HepG2 (cell line): ENCODE results near the gene AHCTF1. TPM values are rescaled to one million over a fixed set of nuclear protein-coding genes. Genes with fewer than 3 reads are reported as not detected.

Experiments used
- ATAC-seq: fragments of 200-7000 bp; cut with Tn5 transposase; 3 replicates; pipeline ENCODE4 v1.9.1; 2020; ENCODE audit warnings: mild to moderate bottlenecking, moderate library complexity
- BruUV-seq: library from RNA; stranded (reverse); fragments of 400-500 nt; replicated peaks from 2 replicates; lab custom pipeline; 2021; lab: Mats Ljungman, UMichigan
- CTCF ChIA-PET: fragments of 300-600 bp; formaldehyde crosslinking; extraction: SDS; loops from one replicate; lab custom pipeline; 2021; ENCODE audit warnings: low total read pairs, inconsistent platforms, low intra/inter-chr PET ratio; lab: Yijun Ruan, JAX
- POLR2A ChIA-PET: fragments of 350-600 bp; sonication (Branson Sonifier 250); formaldehyde crosslinking; loops from one replicate; lab custom pipeline; 2020; ENCODE audit warnings: antibody characterized with exemption, inconsistent platforms; lab: Yijun Ruan, JAX
- DNase-seq: peaks from one replicate; pipeline ENCODE4 v3.0.0-alpha.2; 2015; ENCODE audit warnings: low spot score
- FAIRE-seq: peaks from 3 replicates; lab custom pipeline; 2011; peaks lifted over from hg19 to GRCh38; lab: Jason Lieb, UNC
- H2AFZ ChIP-seq: one replicate; pipeline ENCODE4 v1.6.1; 2011; ENCODE audit warnings: low read length, inconsistent platforms
- H3K27ac ChIP-seq: fragments of 300-600 bp; 3 replicates; pipeline ENCODE4 v1.8.0; 2011; ENCODE audit warnings: mixed run types, mild to moderate bottlenecking, mixed read lengths, low read length, inconsistent platforms; ENCODE audit not compliant: insufficient read depth; ENCODE audit errors: extremely low read length
- H3K27me3 ChIP-seq, 2 experiments: fragments of 200-600 bp in 1 of 2; 2 replicates in 1 of 2; 3 replicates in 1 of 2; pipeline versions ENCODE4 v1.6.0 to v1.8.0; 2011; ENCODE audit warnings: low read length in 2 of 2, mild to moderate bottlenecking in 2 of 2, moderate library complexity in 2 of 2, inconsistent platforms in 1 of 2; ENCODE audit not compliant: insufficient read depth in 2 of 2, control insufficient read depth in 1 of 2
- H3K36me3 ChIP-seq, 2 experiments: fragments of 200-600 bp in 1 of 2; replicated peaks in 1 of 2; 2 replicates in 1 of 2; 3 replicates in 1 of 2; pipeline versions ENCODE4 v1.5.1 to v1.8.0; 2011; ENCODE audit warnings: low read length in 2 of 2, inconsistent platforms in 1 of 2; ENCODE audit not compliant: insufficient read depth in 2 of 2, control insufficient read depth in 1 of 2
- H3K4me1 ChIP-seq: 2 replicates; pipeline ENCODE4 v1.5.1; 2012; ENCODE audit warnings: low read length, inconsistent platforms; ENCODE audit not compliant: insufficient read depth
- H3K4me2 ChIP-seq: 2 replicates; pipeline ENCODE4 v1.6.0; 2011; ENCODE audit warnings: low read depth, low read length, inconsistent platforms
- H3K4me3 ChIP-seq, 3 experiments: fragments of 200-600 bp in 1 of 3; sonication (generic), shearing (Covaris generic) in 1 of 3; replicated peaks in 1 of 3; 2 replicates each; pipeline ENCODE4 v1.5.1; 2011 to 2016; ENCODE audit warnings: low read length in 3 of 3, inconsistent platforms in 2 of 3, low read depth in 2 of 3, mild to moderate bottlenecking in 2 of 3, control low read depth in 1 of 3, mixed read lengths in 1 of 3; ENCODE audit not compliant: insufficient read depth in 1 of 3
- H3K79me2 ChIP-seq: one replicate; pipeline ENCODE4 v1.6.1; 2011; ENCODE audit warnings: low read length, inconsistent platforms; ENCODE audit not compliant: insufficient read depth
- H3K9ac ChIP-seq: 2 replicates; pipeline ENCODE4 v1.6.0; 2011; ENCODE audit warnings: mild to moderate bottlenecking, low read depth, low read length, inconsistent platforms; ENCODE audit not compliant: insufficient read depth
- H3K9me3 ChIP-seq: 2 replicates; pipeline ENCODE4 v1.5.1; 2012; ENCODE audit warnings: mild to moderate bottlenecking, low read length
- H4K20me1 ChIP-seq: 2 replicates; pipeline ENCODE4 v1.6.0; 2011; ENCODE audit warnings: inconsistent platforms, mild to moderate bottlenecking, low read length, moderate library complexity; ENCODE audit not compliant: insufficient read depth
- ETV5 ChIP-seq: IDR thresholded peaks from 2 replicates; pipeline ENCODE4 v1.6.1; 2018; ENCODE audit warnings: missing biosample characterization, missing genetic modification reagents, inconsistent platforms, borderline replicate concordance
- FIP1L1 ChIP-seq: fragments of 200-400 bp; formaldehyde crosslinking; IDR thresholded peaks from 2 replicates; pipeline ENCODE4 v1.6.1; 2018; ENCODE audit warnings: low read depth, mild to moderate bottlenecking, low read length, moderate library complexity, borderline replicate concordance; ENCODE audit not compliant: insufficient read depth
- FOXJ3 ChIP-seq: sonication (generic); formaldehyde crosslinking; IDR thresholded peaks from 2 replicates; pipeline ENCODE4 v1.4.0; 2020; ENCODE audit warnings: missing genetic modification reagents, mild to moderate bottlenecking, borderline replicate concordance
- KLF11 ChIP-seq: IDR thresholded peaks from 2 replicates; pipeline ENCODE4 v1.6.1; 2016; ENCODE audit warnings: missing compliant biosample characterization
- MBNL3 ChIP-seq: fragments of 250-450 bp; sonication (Bioruptor Pico); conservative IDR thresholded peaks from 2 replicates; pipeline ENCODE4 v1.8.0; 2022; ENCODE audit warnings: mild to moderate bottlenecking, inconsistent platforms
- ZFP37 ChIP-seq: sonication (generic); formaldehyde crosslinking; IDR thresholded peaks from 2 replicates; pipeline ENCODE4 v1.4.0; 2020; ENCODE audit warnings: missing genetic modification reagents, borderline replicate concordance
- WGBS: methylation state at CpG from one replicate; pipeline ENCODE4 v1.1.6; 2017; ENCODE audit warnings: low lambda C conversion rate; 5-methylcytosine and 5-hydroxymethylcytosine counted together
- in situ Hi-C: cut with HindIII; loops from 2 replicates; pipeline ENCODE4 v1.10.0; 2017; ENCODE audit warnings: low pct_unique_long_range_greater_than_20kb; ENCODE audit not compliant: extremely low pct_ligation_motif_present
- intact Hi-C: fragments of 100-400 bp; cut with micrococcal nuclease; formaldehyde crosslinking; loops from one replicate; pipeline ENCODE4 v1.10.0; 2022; ENCODE audit not compliant: unreplicated experiment
- polyA plus RNA-seq, 8 experiments: library from polyadenylated mRNA; depleted of rRNA in 3 of 8; stranded (reverse) in 7 of 8; unstranded in 1 of 8; fragments of >200 nt; fragmentation: Illumina TruSeq in 4 of 8; extraction: Trizol in 4 of 8; gene quantifications; 2 replicates each; pipeline versions ENCODE4 v1.2.1 to v1.2.3, GENCODE V29; 2011 to 2016; ENCODE audit warnings: low read depth in 4 of 8, missing spikeins in 1 of 8, mixed read lengths in 1 of 8; ENCODE audit not compliant: insufficient read depth in 1 of 8
- total RNA-seq, 5 experiments: library from RNA; depleted of rRNA; stranded (reverse); fragments of >200 nt; fragmentation: Illumina TruSeq; extraction: Trizol; gene quantifications; 2 replicates each; pipeline ENCODE4 v1.2.3, GENCODE V29; 2016; ENCODE audit warnings: low read depth in 1 of 5

The AHCTF1 gene
- total and polyA plus RNA-seq, 2 of the 13 experiments (the other 11 are each of a cell fraction or from before 2014, with no cell fraction given) = 16.6 to 45.9 TPM

GRCh38 chr1:246966502-246966901 is 34.8 kb upstream of the AHCTF1 start:
- H3K9ac ChIP-seq = no peak overlapping the region
- TF ChIP-seq ZFP37 (CRISPR knock-in tag) (no peak), FIP1L1 (no peak), MBNL3 (CRISPR knock-in tag) (no peak), FOXJ3 (CRISPR knock-in tag) (no peak), ETV5 (CRISPR knock-in tag) (no peak)
- no peaks in the 10 kb centered on the region for H3K79me2 ChIP-seq
- H2AFZ ChIP-seq = no peak overlapping the region
- no peak for DNase-seq
- 100% methylated on average over 2 of the region's 2 CpGs for WGBS
- no peaks in the 10 kb centered on the region for H3K27me3 ChIP-seq
- H3K4me2 ChIP-seq = no peak overlapping the region
- CTCF ChIA-PET = no interaction called here
- no peak overlapping the region for H3K4me3 ChIP-seq
- ATAC-seq = no peak
- no peaks in the 10 kb centered on the region for H3K4me1 ChIP-seq
- H3K27ac ChIP-seq = no peak overlapping the region
- peaks cover 18% of the 10 kb centered on the region; the same call in 1 of the 2 replicates for H3K9me3 ChIP-seq
- POLR2A ChIA-PET = no interaction called here
- BruUV-seq = no TSS peak
- H4K20me1 ChIP-seq = no peaks in the 10 kb centered on the region
- in situ Hi-C loops = no loop called here
- intact Hi-C loops = no loop called here
- FAIRE-seq = no peak
- H3K36me3 ChIP-seq = peaks cover 0 to 11% of the 10 kb centered on the region in 2 experiments; a peak in 2 of 5 replicates

GRCh38 chr1:246959944-246960693 is 28.4 kb upstream of the AHCTF1 start:
- no TSS peak for BruUV-seq
- POLR2A ChIA-PET = no interaction called here
- Histone ChIP-seq H2AFZ (no peak overlapping the region), H3K4me3 (no peak overlapping the region), H3K27ac (no peak overlapping the region), H3K36me3 (peaks cover 0 to 11% of the 10 kb centered on the region in 2 experiments; a peak in 2 of 5 replicates), H3K4me1 (no peaks in the 10 kb centered on the region), H3K79me2 (no peaks in the 10 kb centered on the region), H3K9ac (no peak overlapping the region), H4K20me1 (no peaks in the 10 kb centered on the region), H3K27me3 (no peaks in the 10 kb centered on the region), H3K4me2 (no peak overlapping the region), H3K9me3 (no peaks in the 10 kb centered on the region)
- in situ Hi-C loops (no loop called here), intact Hi-C loops (no loop called here)
- ATAC-seq = no peak
- no peak for DNase-seq
- CTCF ChIA-PET = no interaction called here
- no peak for TF ChIP-seq KLF11 (CRISPR knock-in tag)
- FAIRE-seq = no peak
- 96% methylated on average over 1 of the region's 1 CpG for WGBS
